Skin of body (tissue), 2 donors: ENCODE data around the gene MRPS17. TPM values are rescaled to one million over a fixed set of nuclear protein-coding genes. Genes with fewer than 3 reads are reported as not detected.
"Not testable (repeated sequence)": the region's sequence is repeated elsewhere in the genome, so short reads cannot be mapped to it uniquely, and the experiment has no call there.

Source experiments
- DNase-seq: peaks from one replicate; lab custom pipeline; 2025; lab: John Stamatoyannopoulos, UW
- total RNA-seq: library from RNA; depleted of rRNA; stranded (reverse); fragments of >200 nt; gene quantifications from one replicate; pipeline ENCODE4 v1.2.3, GENCODE V29; 2014

MRPS17 gene
- 11.3 TPM for total RNA-seq

DNA sequence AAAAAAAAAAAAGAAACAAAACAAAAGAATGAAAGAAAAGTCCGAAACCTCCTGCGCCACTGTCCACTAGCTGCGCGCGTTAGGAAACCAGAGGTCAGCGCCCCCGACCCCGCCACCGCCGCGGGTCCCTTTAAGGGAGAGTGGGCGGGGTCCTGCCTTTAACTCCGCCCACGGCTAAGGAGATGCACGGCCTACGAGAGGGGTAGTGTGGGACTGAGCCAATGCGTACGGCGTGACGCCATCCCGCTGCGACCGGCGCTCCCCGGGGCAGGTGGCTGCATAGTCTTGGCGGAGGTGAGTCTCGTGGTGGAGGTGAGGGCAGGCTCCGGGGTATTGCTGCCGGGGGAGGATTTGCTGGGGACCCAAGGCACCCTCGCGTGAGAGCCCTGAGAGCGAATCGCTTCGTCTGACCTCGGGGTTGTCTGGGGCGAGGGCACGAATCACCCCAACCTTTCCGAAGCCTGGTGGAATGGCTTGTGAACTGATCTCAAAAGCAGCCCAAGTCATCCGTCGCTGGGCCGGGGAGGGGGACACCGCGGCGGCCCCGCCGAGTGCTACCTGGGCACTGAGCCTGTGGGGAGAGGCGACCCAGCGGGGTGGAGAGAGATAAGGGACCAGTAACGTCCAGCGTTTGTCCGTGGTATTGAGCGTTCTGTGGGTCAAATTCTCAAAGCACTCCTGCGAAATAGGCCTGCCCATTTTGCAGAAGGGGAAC lies at the start of gene MRPS17:
Gene MRPS17 (plus strand): TSS at position 241 of the 715 bp plus-strand sequence. CDS start 1,319 bp downstream, outside the sequence.
- DNase-seq = peak; percentile 86

GRCh38 chr7:55903985-55904759 lies 47.5 kb upstream of the MRPS17 start:
- DNase-seq = no peak

- no peak for DNase-seq
Observed at GRCh38 chr7:55912748-55913158, 38.9 kb upstream of the MRPS17 start.

DNA sequence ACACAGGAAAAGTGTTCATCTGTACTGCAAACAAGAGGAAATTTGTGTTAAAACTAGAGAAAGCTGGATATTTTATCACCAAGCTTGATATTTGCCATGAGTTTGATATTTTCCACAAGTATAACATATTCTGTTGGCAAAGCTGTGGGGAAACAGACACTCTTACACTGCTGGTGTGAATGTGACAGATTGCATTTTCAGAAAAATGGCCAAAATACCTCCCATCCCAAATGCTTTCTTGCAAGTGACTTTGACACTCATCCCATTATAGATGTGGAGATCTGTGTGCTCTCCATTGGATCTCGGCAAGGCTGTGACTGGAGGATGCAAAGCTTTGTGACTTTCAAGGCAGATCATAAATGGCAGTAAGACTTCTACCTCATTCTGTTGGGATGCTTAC lies 33.9 kb upstream of the MRPS17 start:
- DNase-seq = no peak

- DNase-seq = no peak
Observed at GRCh38 chr7:55928006-55928767, 23.5 kb upstream of the MRPS17 start.

GRCh38 chr7:55931421-55932151 lies 20.1 kb upstream of the MRPS17 start:
- no peak for DNase-seq

GRCh38 chr7:55939514-55940123 lies 12.1 kb upstream of the MRPS17 start:
- no peak for DNase-seq

DNA sequence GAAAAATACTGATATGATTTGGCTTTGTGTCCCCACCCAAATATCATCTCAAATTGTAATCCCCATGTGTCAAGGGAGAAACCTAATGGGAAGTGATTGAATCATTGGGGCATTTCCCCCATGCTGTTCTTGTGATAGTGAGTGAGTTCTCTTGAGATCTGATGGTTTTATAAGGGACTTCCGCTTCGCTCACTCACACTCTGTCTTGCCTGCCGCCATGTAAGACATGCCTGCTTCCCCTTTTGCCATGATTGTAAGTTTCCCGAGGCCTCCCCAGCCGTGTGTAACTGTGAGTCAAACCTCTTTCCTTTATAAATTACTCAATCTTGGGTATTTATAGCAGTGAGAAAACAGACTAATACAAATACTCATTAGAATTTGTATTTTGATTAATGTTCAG lies 5.1 kb upstream of the MRPS17 start:
- no peak for DNase-seq

- DNase-seq = not testable (repeated sequence)
Observed at GRCh38 chr7:55952352-55952671, 635 bp downstream of the MRPS17 start.

DNA sequence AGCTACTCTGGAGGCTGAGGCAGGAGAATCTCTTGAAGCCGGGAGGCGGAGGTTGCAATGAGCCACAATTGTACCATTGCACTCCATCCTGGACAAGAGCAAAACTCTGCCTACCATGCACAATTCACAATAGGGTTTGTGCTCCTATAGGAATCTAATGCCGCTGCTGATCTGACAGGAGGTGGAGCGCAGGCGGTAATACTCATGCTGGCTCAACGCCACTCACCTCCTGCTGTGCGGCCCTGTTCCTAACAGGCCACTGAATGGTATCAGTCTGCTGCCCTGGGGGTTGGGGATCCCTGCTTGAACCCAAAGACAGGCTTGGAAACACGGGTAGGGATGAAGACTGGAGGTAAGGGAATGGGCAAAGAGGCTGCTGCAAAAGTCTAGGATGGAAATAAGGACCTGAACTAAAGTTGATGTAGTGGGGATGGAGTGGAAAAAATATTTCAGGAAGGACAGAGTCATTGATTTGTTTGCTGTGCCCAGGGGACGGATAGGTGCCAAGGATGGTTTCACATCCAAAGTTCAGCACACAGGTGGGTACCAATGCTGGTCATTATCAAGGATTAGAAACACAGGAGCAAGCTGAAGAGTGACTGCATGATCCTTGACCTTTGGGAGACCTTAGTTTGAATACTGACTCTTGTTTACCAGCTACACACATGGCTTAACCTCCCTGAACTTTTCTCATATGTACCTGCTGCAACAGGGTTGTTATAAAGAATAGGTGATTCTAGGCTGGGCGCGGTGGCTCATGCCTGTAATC lies 2.2 kb downstream of the MRPS17 start:
- no peak for DNase-seq

- DNase-seq = no peak
Observed at GRCh38 chr7:55957190-55957589, 5.5 kb downstream of the MRPS17 start.

- DNase-seq = no peak
Observed at GRCh38 chr7:55962014-55962413, 10.3 kb downstream of the MRPS17 start.

GRCh38 chr7:55963584-55964168 lies 12.0 kb downstream of the MRPS17 start:
- no peak for DNase-seq

DNA sequence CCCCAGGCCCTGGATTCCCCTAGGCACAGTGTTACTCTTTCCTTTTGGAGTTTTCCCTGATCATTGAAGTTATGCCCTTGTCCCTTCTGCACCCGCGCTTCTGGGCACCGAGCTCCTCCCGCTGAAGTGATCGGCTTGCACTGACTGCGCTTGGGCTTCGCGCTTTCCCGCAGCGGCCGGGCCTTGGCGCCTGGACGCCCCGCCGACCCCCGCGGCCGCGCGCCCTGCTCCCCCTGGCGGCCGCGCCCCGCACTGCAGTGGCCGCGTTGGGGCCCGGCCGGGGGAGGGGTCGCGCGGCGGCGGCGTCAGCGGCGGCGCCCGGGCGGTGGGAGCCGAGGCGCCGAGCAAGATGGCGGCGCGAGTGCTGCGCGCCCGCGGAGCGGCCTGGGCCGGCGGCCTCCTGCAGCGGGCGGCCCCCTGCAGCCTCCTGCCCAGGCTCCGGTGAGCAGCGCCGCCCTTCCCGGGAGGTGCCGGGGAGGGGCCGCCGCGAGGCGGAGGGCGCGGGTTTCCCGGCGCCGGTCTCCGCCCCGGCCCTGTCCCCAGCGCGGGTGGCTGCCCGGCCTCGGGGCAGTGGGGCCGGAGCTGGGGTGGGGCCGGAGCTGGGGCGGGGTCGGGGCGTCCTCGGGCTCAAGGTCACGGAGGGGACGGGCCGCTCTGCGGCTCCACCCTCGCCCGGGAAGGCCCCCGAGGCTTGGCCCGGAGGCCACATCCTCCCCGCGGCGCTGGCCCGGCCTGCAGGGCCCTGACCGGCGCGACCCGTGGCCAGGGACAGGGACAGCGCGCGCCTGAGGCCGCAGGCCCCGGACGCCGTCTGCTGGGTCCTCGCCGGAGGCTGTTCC lies 12.8 kb downstream of the MRPS17 start, which contains the start of gene NIPSNAP2:
Gene NIPSNAP2 (plus strand): TSS at position 325 of the 839 bp plus-strand sequence. CDS start 25 bp downstream, at position 350.
- peak; percentile 40 for DNase-seq

DNA sequence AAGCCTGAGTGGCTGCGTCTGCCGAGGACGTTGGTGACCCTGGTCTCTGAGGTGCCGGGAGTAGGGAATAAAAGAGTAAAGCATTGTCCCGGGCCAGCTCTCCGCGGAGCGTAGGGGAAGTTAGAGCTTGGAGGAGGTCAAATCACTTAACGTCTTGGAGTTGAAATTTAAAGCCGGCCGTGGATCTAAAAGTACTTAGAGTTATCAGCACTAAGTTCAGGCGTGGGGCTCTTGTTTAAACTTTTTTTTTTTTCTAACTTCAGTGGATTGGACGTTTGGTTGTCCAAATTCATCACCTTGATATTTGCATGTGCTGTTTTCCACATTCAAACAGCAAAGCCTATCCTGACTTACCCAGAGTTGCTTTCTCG lies 13.4 kb downstream of the MRPS17 start:
- DNase-seq = peak; percentile 39

GRCh38 chr7:55965805-55966421 lies 14.2 kb downstream of the MRPS17 start:
- no peak for DNase-seq

GRCh38 chr7:55966851-55967250 lies 15.2 kb downstream of the MRPS17 start:
- DNase-seq = no peak

- DNase-seq = no peak
Observed at GRCh38 chr7:55969391-55969790, 17.7 kb downstream of the MRPS17 start.
